Endothelial cell of umbilical vein (primary cell): Measurements from ENCODE around the gene MCFD2. TPM values are rescaled to one million over a fixed set of nuclear protein-coding genes. Genes with fewer than 3 reads are reported as not detected.

Source experiments
- BruUV-seq: library from RNA; stranded (reverse); fragments of 400-500 nt; replicated peaks from 2 replicates; lab custom pipeline; 2021; lab: Mats Ljungman, UMichigan
- CTCF ChIA-PET: fragments of 300-600, 350-600 bp; sonication (Branson Sonifier 250); formaldehyde crosslinking; loops from one replicate; lab custom pipeline; 2021; ENCODE audit warnings: antibody characterized with exemption, inconsistent platforms; lab: Charles Lee
- POLR2A ChIA-PET: fragments of 300-600, 350-600 bp; sonication (Branson Sonifier 250); formaldehyde crosslinking; loops from one replicate; lab custom pipeline; 2021; ENCODE audit warnings: antibody characterized with exemption, inconsistent platforms; lab: Charles Lee
- DNase-seq: peaks from one replicate; pipeline ENCODE4 v3.0.0-alpha.2; 2011; ENCODE audit warnings: low read depth, low spot score
- FAIRE-seq: peaks from 2 replicates; lab custom pipeline; 2011; peaks lifted over from hg19 to GRCh38; lab: Jason Lieb, UNC
- H2AFZ ChIP-seq: 2 replicates; pipeline ENCODE4 v1.6.0; 2012; ENCODE audit warnings: low read depth, low read length, control low read depth, inconsistent platforms
- H3K27ac ChIP-seq: 2 replicates; pipeline ENCODE4 v1.5.1; 2011; ENCODE audit warnings: low read depth, mild to moderate bottlenecking, control low read depth, low read length, moderate library complexity; ENCODE audit not compliant: insufficient read depth
- H3K27me3 ChIP-seq, 2 experiments: 2 replicates each; pipeline versions ENCODE4 v1.6.0 to v1.6.1; 2011; ENCODE audit warnings: low read length in 2 of 2, mixed read lengths in 1 of 2; ENCODE audit not compliant: control insufficient read depth in 2 of 2, insufficient read depth in 2 of 2
- H3K36me3 ChIP-seq, 2 experiments: 2 replicates in 1 of 2; 3 replicates in 1 of 2; pipeline ENCODE4 v1.5.1; 2011; ENCODE audit warnings: low read length in 2 of 2, mild to moderate bottlenecking in 1 of 2, moderate library complexity in 1 of 2; ENCODE audit not compliant: control insufficient read depth in 2 of 2, insufficient read depth in 2 of 2; ENCODE audit errors: extremely low read depth in 1 of 2
- H3K4me1 ChIP-seq: 3 replicates; pipeline ENCODE4 v1.5.1; 2011; ENCODE audit warnings: mild to moderate bottlenecking, low read length; ENCODE audit not compliant: control insufficient read depth, insufficient read depth; ENCODE audit errors: extremely low read depth
- H3K4me2 ChIP-seq: 2 replicates; pipeline ENCODE4 v1.6.1; 2011; ENCODE audit warnings: low read length, control low read depth, mixed read lengths; ENCODE audit not compliant: insufficient read depth
- H3K4me3 ChIP-seq, 3 experiments: fragments of 200-600 bp in 1 of 3; sonication (generic), shearing (Covaris generic) in 1 of 3; replicated peaks in 1 of 3; 2 replicates each; pipeline ENCODE4 v1.5.1; 2011 to 2016; ENCODE audit warnings: control low read depth in 3 of 3, low read length in 3 of 3, mild to moderate bottlenecking in 2 of 3, inconsistent platforms in 1 of 3, low read depth in 1 of 3, moderate library complexity in 1 of 3; ENCODE audit not compliant: insufficient read depth in 1 of 3
- H3K79me2 ChIP-seq: 2 replicates; pipeline ENCODE4 v1.6.0; 2012; ENCODE audit warnings: low read length, inconsistent platforms; ENCODE audit not compliant: control insufficient read depth, insufficient read depth
- H3K9ac ChIP-seq: replicated peaks from 2 replicates; pipeline ENCODE3; 2011; ENCODE audit warnings: low read length, control low read depth; ENCODE audit not compliant: insufficient read depth; ENCODE audit errors: extremely low read depth
- H3K9me1 ChIP-seq: replicated peaks from 3 replicates; pipeline ENCODE4 v1.6.0; 2011; ENCODE audit warnings: mild to moderate bottlenecking, low read length; ENCODE audit not compliant: control insufficient read depth, insufficient read depth; ENCODE audit errors: extremely low read depth
- H3K9me3 ChIP-seq: replicated peaks from 2 replicates; pipeline ENCODE4 v1.5.1; 2012; ENCODE audit warnings: low read length, inconsistent platforms; ENCODE audit not compliant: control insufficient read depth, insufficient read depth
- H4K20me1 ChIP-seq: replicated peaks from 2 replicates; pipeline ENCODE3; 2011; ENCODE audit warnings: mild to moderate bottlenecking, low read length; ENCODE audit not compliant: control insufficient read depth, insufficient read depth; ENCODE audit errors: extremely low read depth
- FOS ChIP-seq: IDR thresholded peaks from 2 replicates; pipeline ENCODE4 v1.6.1; 2011; ENCODE audit warnings: mild to moderate bottlenecking, low read length, moderate library complexity, borderline replicate concordance; ENCODE audit not compliant: insufficient read depth
- GATA2 ChIP-seq: IDR thresholded peaks from 2 replicates; pipeline ENCODE4 v1.7.0; 2011; ENCODE audit warnings: low read depth, mild to moderate bottlenecking, moderate library complexity, mixed read lengths, low read length; ENCODE audit not compliant: insufficient read length, insufficient read depth
- MYC ChIP-seq: IDR thresholded peaks from one replicate; pipeline ENCODE4 v1.6.1; 2011; ENCODE audit warnings: mild to moderate bottlenecking, low read depth, low read length
- POLR2AphosphoS5 ChIP-seq: IDR thresholded peaks from 2 replicates; pipeline ENCODE4 v1.6.1; 2012; ENCODE audit warnings: low read depth, mild to moderate bottlenecking, control low read depth, low read length, moderate library complexity; ENCODE audit not compliant: insufficient read depth
- dilution Hi-C: fragments of 300-500 bp; cut with MboI; formaldehyde crosslinking; loops from one replicate; pipeline ENCODE4 v1.15.0; 2019; ENCODE audit warnings: low sequenced_read_pairs; ENCODE audit not compliant: extremely low pct_ligation_motif_present
- intact Hi-C: fragments of 100-400 bp; cut with micrococcal nuclease; formaldehyde crosslinking; loops from one replicate; pipeline ENCODE4 v1.10.0; 2022
- polyA plus RNA-seq, 4 experiments: library from polyadenylated mRNA; depleted of rRNA in 3 of 4; stranded (reverse) in 3 of 4; unstranded in 1 of 4; fragments of >200 nt; gene quantifications; 2 replicates each; pipeline versions ENCODE4 v1.2.1 to v1.2.3, GENCODE V29; 2011 to 2012; ENCODE audit warnings: missing spikeins in 1 of 4
- total RNA-seq: library from RNA; stranded (reverse); gene quantifications from 2 replicates; pipeline ENCODE4 v1.2.3, GENCODE V29; 2021
- TF ChIP-seq, protein P1 (sequence below): IDR thresholded peaks from 2 replicates; pipeline ENCODE4 v1.6.1; 2011; ENCODE audit not compliant: insufficient read depth, insufficient read length

Gene MCFD2
- total and polyA plus RNA-seq, 2 donors (not counting 3 experiments of a cell fraction or from before 2014, with no cell fraction given), result 74.8 to 141 TPM

DNA sequence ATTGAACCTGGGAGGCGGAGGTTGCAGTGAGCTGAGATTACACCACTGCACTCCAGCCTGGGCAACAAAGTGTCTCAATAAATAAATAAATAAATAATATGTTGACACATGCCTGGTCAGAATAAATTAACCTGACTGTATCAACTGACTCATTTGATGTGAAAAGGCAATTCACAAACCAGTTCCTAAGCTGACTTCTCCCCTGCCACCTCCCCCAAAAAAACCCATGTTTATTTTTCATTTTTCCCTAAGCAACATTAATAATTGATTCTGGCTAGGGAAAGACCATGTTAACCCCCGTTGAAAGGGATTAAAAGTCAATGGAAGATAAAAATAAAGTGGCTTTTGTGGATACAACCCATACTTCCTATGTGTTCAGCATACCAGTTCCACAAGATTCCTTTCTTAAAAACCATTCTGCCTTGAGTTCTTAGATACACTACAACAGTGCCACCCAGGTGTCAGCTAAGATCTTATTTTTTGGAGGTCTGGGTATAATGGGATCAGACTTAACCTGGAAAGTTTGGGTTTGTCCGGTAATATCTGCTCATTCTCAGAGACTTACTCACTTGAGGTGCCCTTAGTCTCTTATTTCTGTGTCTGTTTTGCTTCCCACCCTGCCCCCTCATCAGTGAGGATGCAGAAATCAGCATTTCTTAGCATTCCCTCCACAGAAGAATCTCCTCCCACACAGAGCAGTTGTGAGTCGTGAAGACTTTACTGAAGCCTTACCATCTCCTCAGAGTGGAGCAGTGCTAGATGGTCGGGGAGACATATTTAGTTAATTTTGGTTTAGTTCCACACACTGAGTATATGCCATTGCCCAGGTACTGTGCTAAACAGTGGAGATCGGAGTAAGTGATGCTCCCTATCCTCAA, 10.1 kb upstream of the MCFD2 start:
- FAIRE-seq, result no peak
- Histone ChIP-seq H3K9ac (no peak overlapping the region), H3K4me3 (no peak overlapping the region), H3K4me1 (peaks cover 23% of the 10 kb centered on the region), H3K27me3 (no peaks in the 10 kb centered on the region), H3K4me2 (no peak overlapping the region), H3K79me2 (no peaks in the 10 kb centered on the region), H3K27ac (no peak overlapping the region), H2AFZ (no peak overlapping the region), H3K36me3 (no peaks in the 10 kb centered on the region), H4K20me1 (no peaks in the 10 kb centered on the region), H3K9me3 (no peaks in the 10 kb centered on the region), H3K9me1 (no peaks in the 10 kb centered on the region)
- intact Hi-C loops, result no loop called here
- BruUV-seq, result no TSS peak
- ChIA-PET POLR2A (no interaction called here), CTCF (interaction anchor here (1.0 to 2.1 kb wide), 2 partner anchors 18 to 398 kb away, joined by 3 to 8 read pairs; no protein-coding TSS in a partner anchor)
- dilution Hi-C loops, result no loop called here
- no peak for TF ChIP-seq POLR2AphosphoS5
- DNase-seq, result no peak

DNA sequence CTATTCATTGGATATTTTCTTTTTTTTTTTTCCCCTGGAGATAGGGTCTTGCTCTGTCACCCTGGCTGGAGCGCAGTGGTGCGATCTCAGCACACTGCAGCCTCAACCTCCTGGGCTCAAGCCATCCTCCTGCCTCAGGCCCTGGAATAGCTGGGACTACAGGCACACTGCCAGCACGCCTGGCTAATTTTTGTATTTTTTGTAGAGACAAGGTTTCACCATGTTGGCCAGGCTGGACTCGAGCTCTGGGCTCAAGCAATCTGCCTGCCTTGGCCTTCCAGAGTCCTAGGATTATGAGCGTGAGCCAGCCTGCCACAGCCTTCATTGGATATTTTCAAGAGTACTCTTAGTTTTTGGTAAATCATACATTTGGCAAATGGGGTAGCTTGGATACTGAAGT, 9.0 kb upstream of the MCFD2 start:
- Histone ChIP-seq H3K9me3 (no peaks in the 10 kb centered on the region), H3K9me1 (no peaks in the 10 kb centered on the region), H3K4me3 (no peak overlapping the region), H4K20me1 (no peaks in the 10 kb centered on the region), H3K79me2 (no peaks in the 10 kb centered on the region), H3K9ac (no peak overlapping the region), H3K27me3 (no peaks in the 10 kb centered on the region), H2AFZ (no peak overlapping the region), H3K36me3 (no peaks in the 10 kb centered on the region), H3K27ac (no peak overlapping the region), H3K4me2 (no peak overlapping the region), H3K4me1 (peaks cover 23% of the 10 kb centered on the region)
- no TSS peak for BruUV-seq
- dilution Hi-C loops (no loop called here), intact Hi-C loops (no loop called here)
- no peak for TF ChIP-seq POLR2AphosphoS5
- no peak for TF ChIP-seq GATA2
- TF ChIP-seq FOS, result no peak
- no peak for TF ChIP-seq MYC
- TF ChIP-seq, protein P1, sequence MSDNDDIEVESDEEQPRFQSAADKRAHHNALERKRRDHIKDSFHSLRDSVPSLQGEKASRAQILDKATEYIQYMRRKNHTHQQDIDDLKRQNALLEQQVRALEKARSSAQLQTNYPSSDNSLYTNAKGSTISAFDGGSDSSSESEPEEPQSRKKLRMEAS, result no peak
- ChIA-PET POLR2A (no interaction called here), CTCF (interaction anchor here (1.0 to 2.9 kb wide), 5 partner anchors 11 to 399 kb away, joined by 3 to 14 read pairs (median 5); no protein-coding TSS in a partner anchor)
- DNase-seq, result no peak
- FAIRE-seq, result no peak
